ENCODE results near the gene IFNA13. TPM values are rescaled to one million over a fixed set of nuclear protein-coding genes. Genes with fewer than 3 reads are reported as not detected.
A peak's percentile ranks its signal among the peaks of the same experiment; 100 is the strongest.

The IFNA13 gene
- total and polyA plus RNA-seq, 2 donors from 2014 or later: not detected

DNA sequence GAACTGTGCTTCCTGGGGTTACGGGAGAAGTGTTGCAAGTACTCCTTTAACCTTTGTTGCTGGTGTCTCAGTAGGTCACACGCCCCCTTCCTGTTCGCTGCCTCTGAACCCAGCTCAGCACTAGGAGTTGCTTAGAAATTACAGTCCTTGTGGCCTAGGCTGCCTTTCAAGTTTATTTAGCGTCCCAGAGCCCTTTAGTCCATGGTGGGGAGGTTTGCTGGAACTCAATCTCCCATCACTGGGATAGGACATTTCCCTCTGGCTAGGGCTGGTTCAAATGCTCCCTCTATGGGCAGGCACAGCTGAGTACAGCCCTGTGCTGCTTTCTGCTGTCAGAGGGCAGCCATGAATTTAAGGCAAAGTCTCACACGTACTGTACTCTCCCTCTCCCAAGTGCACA is 45.8 kb upstream of the IFNA13 start:
- FAIRE-seq (no peak), DNase-seq (no peak)
- peaks cover 0 to 9% (median 6%) of the 10 kb centered on the region in 3 donors for H3K4me1 ChIP-seq (ENCODE audit: control insufficient read depth in 2 of 3, insufficient read depth in 2 of 3, low read depth in 1 of 3, low read length in 3 of 3)
- TF ChIP-seq, protein P1, sequence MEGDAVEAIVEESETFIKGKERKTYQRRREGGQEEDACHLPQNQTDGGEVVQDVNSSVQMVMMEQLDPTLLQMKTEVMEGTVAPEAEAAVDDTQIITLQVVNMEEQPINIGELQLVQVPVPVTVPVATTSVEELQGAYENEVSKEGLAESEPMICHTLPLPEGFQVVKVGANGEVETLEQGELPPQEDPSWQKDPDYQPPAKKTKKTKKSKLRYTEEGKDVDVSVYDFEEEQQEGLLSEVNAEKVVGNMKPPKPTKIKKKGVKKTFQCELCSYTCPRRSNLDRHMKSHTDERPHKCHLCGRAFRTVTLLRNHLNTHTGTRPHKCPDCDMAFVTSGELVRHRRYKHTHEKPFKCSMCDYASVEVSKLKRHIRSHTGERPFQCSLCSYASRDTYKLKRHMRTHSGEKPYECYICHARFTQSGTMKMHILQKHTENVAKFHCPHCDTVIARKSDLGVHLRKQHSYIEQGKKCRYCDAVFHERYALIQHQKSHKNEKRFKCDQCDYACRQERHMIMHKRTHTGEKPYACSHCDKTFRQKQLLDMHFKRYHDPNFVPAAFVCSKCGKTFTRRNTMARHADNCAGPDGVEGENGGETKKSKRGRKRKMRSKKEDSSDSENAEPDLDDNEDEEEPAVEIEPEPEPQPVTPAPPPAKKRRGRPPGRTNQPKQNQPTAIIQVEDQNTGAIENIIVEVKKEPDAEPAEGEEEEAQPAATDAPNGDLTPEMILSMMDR (IDR thresholded peaks at IDR 0.05; ENCODE audit: borderline replicate concordance, extremely low read depth, insufficient read depth): peak; percentile 9
- H3K9ac ChIP-seq (ENCODE audit: low read length in 3 of 3): no peak overlapping the region
- intact Hi-C loops (cut with DNase I): no loop called here
- no peaks in the 10 kb centered on the region for H3K27me3 ChIP-seq (ENCODE audit: control insufficient read depth, insufficient read depth, low read length)
- no peak overlapping the region for H3K27ac ChIP-seq (ENCODE audit: low read depth in 2 of 2, low read length in 2 of 2)
- no peaks in the 10 kb centered on the region for H3K36me3 ChIP-seq (ENCODE audit: control insufficient read depth in 2 of 3, insufficient read depth in 3 of 3, low read length in 3 of 3)
- H3K9me3 ChIP-seq (ENCODE audit: control insufficient read depth in 2 of 3, insufficient read depth in 1 of 3, low read length in 3 of 3): no peaks in the 10 kb centered on the region
- H3K4me3 ChIP-seq (ENCODE audit: low read length in 3 of 3): no peak overlapping the region

DNA sequence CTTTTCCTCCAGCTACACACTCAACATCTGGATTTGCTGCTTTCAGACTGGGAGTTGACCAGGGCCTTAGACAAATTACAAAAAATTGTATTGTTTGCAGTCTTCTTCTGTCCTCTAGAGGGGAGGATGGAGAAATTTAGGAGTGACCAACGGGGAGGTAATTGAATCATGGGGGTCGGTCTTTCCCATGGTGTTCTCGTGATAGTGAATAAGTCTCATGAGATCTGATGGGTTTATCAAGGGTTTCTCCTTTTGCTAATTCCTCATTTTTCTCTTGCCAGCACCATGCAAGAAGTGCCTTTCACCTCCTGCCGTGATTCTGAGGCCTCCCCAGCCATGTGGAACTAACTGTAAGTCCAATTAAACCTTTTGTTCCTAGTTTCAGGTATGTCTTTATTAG is 45.3 kb upstream of the IFNA13 start:
- H3K27me3 ChIP-seq (ENCODE audit: control insufficient read depth, insufficient read depth, low read length): no peaks in the 10 kb centered on the region
- FAIRE-seq: no peak
- no peak overlapping the region for H3K4me3 ChIP-seq (ENCODE audit: low read length in 3 of 3)
- no peaks in the 10 kb centered on the region for H3K36me3 ChIP-seq (ENCODE audit: control insufficient read depth in 2 of 3, insufficient read depth in 3 of 3, low read length in 3 of 3)
- intact Hi-C loops (cut with DNase I): no loop called here
- no peak for DNase-seq
- no peak overlapping the region for H3K9ac ChIP-seq (ENCODE audit: low read length in 3 of 3)
- TF ChIP-seq, protein P1 (IDR thresholded peaks at IDR 0.05; ENCODE audit: borderline replicate concordance, extremely low read depth, insufficient read depth): no peak
- peaks cover 0 to 9% (median 6%) of the 10 kb centered on the region in 3 donors for H3K4me1 ChIP-seq (ENCODE audit: control insufficient read depth in 2 of 3, insufficient read depth in 2 of 3, low read depth in 1 of 3, low read length in 3 of 3)
- H3K9me3 ChIP-seq (ENCODE audit: control insufficient read depth in 2 of 3, insufficient read depth in 1 of 3, low read length in 3 of 3): no peaks in the 10 kb centered on the region
- H3K27ac ChIP-seq (ENCODE audit: low read depth in 2 of 2, low read length in 2 of 2): no peak overlapping the region

DNA sequence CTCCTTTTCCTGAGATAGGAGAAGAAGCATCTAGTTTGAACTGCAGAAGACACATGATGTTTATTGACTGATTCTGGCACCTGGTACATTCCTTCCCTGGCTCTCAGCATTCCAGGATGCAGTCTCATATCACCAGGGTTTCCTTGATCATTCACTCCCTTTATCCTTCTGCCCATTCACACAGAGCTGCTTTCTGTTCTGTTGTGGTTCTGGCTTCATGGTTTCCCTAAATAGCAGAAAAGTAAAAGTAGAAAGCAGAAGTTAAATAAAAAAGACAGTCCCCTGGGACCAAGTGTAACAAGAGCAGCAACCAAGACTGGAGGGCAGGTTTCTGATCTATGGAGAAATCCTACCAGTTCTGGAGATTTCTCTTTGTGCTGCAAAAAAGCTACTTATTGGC is 44.2 kb upstream of the IFNA13 start:
- TF ChIP-seq, protein P1 (IDR thresholded peaks at IDR 0.05; ENCODE audit: borderline replicate concordance, extremely low read depth, insufficient read depth): no peak
- peaks cover 0 to 9% (median 6%) of the 10 kb centered on the region in 3 donors for H3K4me1 ChIP-seq (ENCODE audit: control insufficient read depth in 2 of 3, insufficient read depth in 2 of 3, low read depth in 1 of 3, low read length in 3 of 3)
- no peak overlapping the region for H3K27ac ChIP-seq (ENCODE audit: low read depth in 2 of 2, low read length in 2 of 2)
- no peaks in the 10 kb centered on the region for H3K36me3 ChIP-seq (ENCODE audit: control insufficient read depth in 2 of 3, insufficient read depth in 3 of 3, low read length in 3 of 3)
- DNase-seq (no peak), FAIRE-seq (no peak)
- no peaks in the 10 kb centered on the region for H3K9me3 ChIP-seq (ENCODE audit: control insufficient read depth in 2 of 3, insufficient read depth in 1 of 3, low read length in 3 of 3)
- no peaks in the 10 kb centered on the region for H3K27me3 ChIP-seq (ENCODE audit: control insufficient read depth, insufficient read depth, low read length)
- intact Hi-C loops (cut with DNase I): no loop called here
- no peak overlapping the region for H3K4me3 ChIP-seq (ENCODE audit: low read length in 3 of 3)
- H3K9ac ChIP-seq (ENCODE audit: low read length in 3 of 3): no peak overlapping the region

DNA sequence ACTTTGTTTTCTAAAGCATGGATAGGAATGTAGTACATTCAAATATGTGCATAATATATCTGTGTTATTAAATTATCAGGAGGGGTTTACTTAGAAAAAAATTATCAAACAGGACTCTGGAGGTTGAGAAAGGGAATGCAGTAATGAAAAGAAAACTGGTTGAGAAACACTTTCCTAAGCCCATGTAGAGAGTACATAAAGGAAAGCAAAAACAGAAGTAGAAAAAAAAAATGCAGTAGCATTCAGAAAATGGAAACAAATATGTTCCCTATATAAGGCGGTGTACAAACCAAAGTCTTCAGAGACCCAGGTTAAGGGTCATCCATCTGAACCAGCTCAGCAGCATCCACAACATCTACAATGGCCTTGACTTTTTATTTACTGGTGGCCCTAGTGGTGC is 41.0 kb upstream of the IFNA13 start, which contains the start of gene IFNA8:
TSS of gene IFNA8 (plus strand) at position 301 of the 400 bp plus-strand sequence. CDS start at position 361, 60 bp downstream.
- TF ChIP-seq, protein P1 (IDR thresholded peaks at IDR 0.05; ENCODE audit: borderline replicate concordance, extremely low read depth, insufficient read depth): no peak
- FAIRE-seq (no peak), DNase-seq (no peak)
- Histone ChIP-seq H3K4me1 (ENCODE audit: control insufficient read depth in 2 of 3, insufficient read depth in 2 of 3, low read depth in 1 of 3, low read length in 3 of 3) (peaks cover 0 to 5% (median 0%) of the 10 kb centered on the region in 3 donors), H3K36me3 (ENCODE audit: control insufficient read depth in 2 of 3, insufficient read depth in 3 of 3, low read length in 3 of 3) (no peaks in the 10 kb centered on the region), H3K27me3 (ENCODE audit: control insufficient read depth, insufficient read depth, low read length) (no peaks in the 10 kb centered on the region), H3K9me3 (ENCODE audit: control insufficient read depth in 2 of 3, insufficient read depth in 1 of 3, low read length in 3 of 3) (no peaks in the 10 kb centered on the region), H3K4me3 (ENCODE audit: low read length in 3 of 3) (no peak within 1 kb of the TSS), H3K9ac (ENCODE audit: low read length in 3 of 3) (no peak within 1 kb of the TSS), H3K27ac (ENCODE audit: low read depth in 2 of 2, low read length in 2 of 2) (no peak within 1 kb of the TSS)
- intact Hi-C loops (cut with DNase I): no loop called here

All from kidney (tissue), 14 donors.